ENCODE results near the gene UGCG.

GRCh38 chr9:111961575-111961974, 65.0 kb downstream of the UGCG start:
- TF ChIP-seq GATA3 (IDR thresholded peaks at IDR 0.05; ENCODE audit: low read depth, low read length) (no peak), GATA2 (IDR thresholded peaks at IDR 0.05; ENCODE audit: low read depth, low read length) (no peak)

Data from SH-SY5Y (cell line).